AG10803 (cell line): Measurements from ENCODE around the gene ASIP.
"Not testable (repeated sequence)": the region's sequence is repeated elsewhere in the genome, so short reads cannot be mapped to it uniquely, and the experiment has no call there.

Source experiments
- DNase-seq: peaks from one replicate; pipeline ENCODE4 v3.0.0; 2010; ENCODE audit warnings: low read depth
- H3K4me3 ChIP-seq: 2 replicates; pipeline ENCODE4 v1.5.1; 2011; ENCODE audit warnings: mild to moderate bottlenecking, low read length, control low read depth
- CTCF ChIP-seq: conservative IDR thresholded peaks from 2 replicates; pipeline ENCODE4 v1.5.1; 2011; ENCODE audit warnings: mild to moderate bottlenecking, low read length, control low read depth, inconsistent platforms

Gene ASIP

GRCh38 chr20:34240693-34241615 is at the start of gene ASIP:
ASIP (plus strand) TSS chr20:34241423; CDS start chr20:34260375, 18,952 bp downstream.
- H3K4me3 ChIP-seq, result no peak within 1 kb of the TSS
- TF ChIP-seq CTCF, result no peak
- peak; percentile 40 for DNase-seq

- no peak for TF ChIP-seq CTCF
- DNase-seq, result no peak
- no peak overlapping the region for H3K4me3 ChIP-seq
Observed at GRCh38 chr20:34193051-34193450, 48.2 kb upstream of the ASIP start.

GRCh38 chr20:34199183-34199582 is 42.0 kb upstream of the ASIP start:
- H3K4me3 ChIP-seq, result no peak overlapping the region
- no peak for DNase-seq
- TF ChIP-seq CTCF, result no peak

- no peak overlapping the region for H3K4me3 ChIP-seq
- TF ChIP-seq CTCF, result no peak
- DNase-seq, result no peak
Observed at GRCh38 chr20:34200023-34200422, 41.2 kb upstream of the ASIP start.

- no peak for DNase-seq
- no peak for TF ChIP-seq CTCF
- H3K4me3 ChIP-seq, result no peak overlapping the region
Observed at GRCh38 chr20:34201531-34201930, 39.7 kb upstream of the ASIP start.

- not testable (repeated sequence) for DNase-seq, H3K4me3 ChIP-seq
Observed at GRCh38 chr20:34205172-34205880, 35.9 kb upstream of the ASIP start.

GRCh38 chr20:34209111-34209510 is 32.1 kb upstream of the ASIP start:
- no peak for TF ChIP-seq CTCF
- no peak for DNase-seq

More at GRCh38 chr20:34209111-34209510, 32.1 kb upstream of the ASIP start:
- no peak overlapping the region for H3K4me3 ChIP-seq
